Neutrophil (primary cell): ENCODE measurements around the gene DNAJC15.
A peak's percentile ranks its signal among the peaks of the same experiment; 100 is the strongest.

Source experiments
- H3K27ac ChIP-seq: fragments of 200-600 bp; sonication (generic); 2 replicates; pipeline ENCODE4 v1.5.1; 2016; ENCODE audit warnings: mild to moderate bottlenecking, moderate library complexity
- H3K27me3 ChIP-seq: fragments of 200-600 bp; sonication (generic); 2 replicates; pipeline ENCODE4 v1.6.0; 2016; ENCODE audit warnings: mild to moderate bottlenecking
- H3K36me3 ChIP-seq: fragments of 200-600 bp; sonication (generic); 2 replicates; pipeline ENCODE4 v1.5.1; 2017
- H3K4me1 ChIP-seq, 2 experiments: fragments of 200-600 bp in 1 of 2; sonication (generic) in 1 of 2; 1 replicate in 1 of 2; 2 replicates in 1 of 2; pipeline versions ENCODE4 v1.5.1 to v1.6.1; 2013 to 2016; ENCODE audit warnings: low read depth in 1 of 2, low read length in 1 of 2, mild to moderate bottlenecking in 1 of 2, moderate library complexity in 1 of 2; ENCODE audit not compliant: control insufficient read depth in 1 of 2, insufficient read depth in 1 of 2
- H3K4me3 ChIP-seq, 2 experiments: fragments of 200-600 bp in 1 of 2; sonication (generic) in 1 of 2; 1 replicate in 1 of 2; 2 replicates in 1 of 2; pipeline ENCODE4 v1.5.1; 2013 to 2016; ENCODE audit warnings: low read depth in 1 of 2, low read length in 1 of 2, mild to moderate bottlenecking in 1 of 2, moderate library complexity in 1 of 2
- H3K9me3 ChIP-seq: fragments of 200-600 bp; sonication (generic); 2 replicates; pipeline ENCODE4 v1.5.1; 2016
- TF ChIP-seq, protein P1 (sequence below): fragments of 200-600 bp; sonication (generic); IDR thresholded peaks from 2 replicates; pipeline ENCODE4 v1.5.1; 2016; ENCODE audit warnings: antibody characterized with exemption

DNAJC15 gene

DNA sequence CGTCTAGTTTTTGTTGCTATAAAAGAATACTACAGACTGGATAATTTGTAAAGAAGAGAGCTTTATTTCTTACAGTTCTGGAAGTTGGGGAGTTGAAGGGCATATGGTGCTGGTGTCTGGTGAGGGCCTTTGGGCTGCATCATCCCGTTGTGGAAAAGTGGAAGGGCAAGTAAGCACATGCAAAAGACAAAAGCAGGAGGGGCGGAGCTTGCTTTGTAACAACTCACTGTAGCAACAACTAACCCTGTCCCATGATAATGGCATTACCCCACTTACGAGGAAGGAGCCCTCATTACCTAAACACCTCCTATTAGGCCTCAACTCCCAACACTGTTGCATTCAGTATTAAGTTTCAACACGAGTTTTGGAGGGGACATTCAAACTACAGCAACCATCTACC, 7.2 kb upstream of the DNAJC15 start:
- TF ChIP-seq, protein P1, sequence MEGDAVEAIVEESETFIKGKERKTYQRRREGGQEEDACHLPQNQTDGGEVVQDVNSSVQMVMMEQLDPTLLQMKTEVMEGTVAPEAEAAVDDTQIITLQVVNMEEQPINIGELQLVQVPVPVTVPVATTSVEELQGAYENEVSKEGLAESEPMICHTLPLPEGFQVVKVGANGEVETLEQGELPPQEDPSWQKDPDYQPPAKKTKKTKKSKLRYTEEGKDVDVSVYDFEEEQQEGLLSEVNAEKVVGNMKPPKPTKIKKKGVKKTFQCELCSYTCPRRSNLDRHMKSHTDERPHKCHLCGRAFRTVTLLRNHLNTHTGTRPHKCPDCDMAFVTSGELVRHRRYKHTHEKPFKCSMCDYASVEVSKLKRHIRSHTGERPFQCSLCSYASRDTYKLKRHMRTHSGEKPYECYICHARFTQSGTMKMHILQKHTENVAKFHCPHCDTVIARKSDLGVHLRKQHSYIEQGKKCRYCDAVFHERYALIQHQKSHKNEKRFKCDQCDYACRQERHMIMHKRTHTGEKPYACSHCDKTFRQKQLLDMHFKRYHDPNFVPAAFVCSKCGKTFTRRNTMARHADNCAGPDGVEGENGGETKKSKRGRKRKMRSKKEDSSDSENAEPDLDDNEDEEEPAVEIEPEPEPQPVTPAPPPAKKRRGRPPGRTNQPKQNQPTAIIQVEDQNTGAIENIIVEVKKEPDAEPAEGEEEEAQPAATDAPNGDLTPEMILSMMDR: no peak
- H3K36me3 ChIP-seq: no peaks in the 10 kb centered on the region
- no peaks in the 10 kb centered on the region for H3K27me3 ChIP-seq
- no peaks in the 10 kb centered on the region for H3K4me1 ChIP-seq
- no peaks in the 10 kb centered on the region for H3K9me3 ChIP-seq
- no peak overlapping the region for H3K27ac ChIP-seq
- no peak overlapping the region for H3K4me3 ChIP-seq

- H3K36me3 ChIP-seq: no peaks in the 10 kb centered on the region
- TF ChIP-seq, protein P1: no peak
- no peak overlapping the region for H3K27ac ChIP-seq
- no peak overlapping the region for H3K4me3 ChIP-seq
- H3K9me3 ChIP-seq: no peaks in the 10 kb centered on the region
- H3K4me1 ChIP-seq: peaks cover 5 to 14% of the 10 kb centered on the region in 2 experiments
- peaks cover 10% of the 10 kb centered on the region for H3K27me3 ChIP-seq
Observed at GRCh38 chr13:43019811-43020210, 3.6 kb upstream of the DNAJC15 start.

DNA sequence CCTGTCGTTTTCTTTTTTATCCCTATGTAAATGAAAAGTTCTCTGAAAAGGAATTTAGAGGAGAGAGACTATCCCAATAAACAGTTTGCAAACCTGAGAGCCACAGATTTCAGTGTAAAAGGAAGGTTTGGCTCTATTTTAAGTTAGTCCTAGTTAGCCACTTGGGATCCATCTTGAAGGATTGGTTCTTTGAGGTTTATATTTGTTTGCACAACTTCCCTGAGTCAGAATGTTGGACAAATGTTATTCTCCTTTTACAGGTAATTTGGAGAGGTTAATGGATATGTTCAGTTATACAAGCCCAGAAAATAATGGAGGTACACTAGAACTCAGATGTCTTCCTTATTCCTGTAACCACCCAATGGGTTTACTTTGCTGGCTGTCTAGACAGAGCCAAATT, 2.6 kb upstream of the DNAJC15 start:
- TF ChIP-seq, protein P1: no peak

GRCh38 chr13:43021926-43022670, 1.3 kb upstream of the DNAJC15 start:
- Histone ChIP-seq H3K36me3 (no peaks in the 10 kb centered on the region), H3K4me1 (peaks cover 5 to 14% of the 10 kb centered on the region in 2 experiments), H3K4me3 (no peak overlapping the region), H3K27me3 (peaks cover 10% of the 10 kb centered on the region), H3K27ac (no peak overlapping the region), H3K9me3 (no peaks in the 10 kb centered on the region)
- TF ChIP-seq, protein P1: no peak

More for the DNA sequence above, 2.6 kb upstream of the DNAJC15 start:
- H3K4me1 ChIP-seq: peaks cover 5 to 14% of the 10 kb centered on the region in 2 experiments
- H3K27ac ChIP-seq: no peak overlapping the region
- H3K36me3 ChIP-seq: no peaks in the 10 kb centered on the region
- H3K4me3 ChIP-seq: no peak overlapping the region
- H3K9me3 ChIP-seq: no peaks in the 10 kb centered on the region
- H3K27me3 ChIP-seq: peaks cover 10% of the 10 kb centered on the region

DNA sequence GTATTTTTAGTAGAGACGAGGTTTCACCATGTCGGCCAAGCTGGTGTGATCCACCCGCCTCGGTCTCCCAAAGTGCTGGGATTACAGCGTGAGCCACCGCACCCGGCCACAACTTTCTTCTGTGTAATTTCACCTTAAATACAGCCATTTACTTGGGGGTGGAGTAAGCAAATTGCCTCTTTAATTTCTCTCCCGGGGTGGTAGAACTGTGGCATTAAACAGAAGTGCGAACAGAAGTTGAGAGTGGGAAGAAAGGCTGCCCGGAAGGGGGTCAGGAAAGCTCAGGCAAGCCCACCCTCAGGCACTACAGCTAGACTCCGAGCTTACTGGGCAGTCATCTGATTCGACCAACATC, 475 bp upstream of the DNAJC15 start:
- Histone ChIP-seq H3K9me3 (no peaks in the 10 kb centered on the region), H3K4me3 (peak overlapping the region; percentile 57 to 69), H3K27me3 (peaks cover 10% of the 10 kb centered on the region), H3K4me1 (peaks cover 5 to 14% of the 10 kb centered on the region in 2 experiments), H3K27ac (no peak overlapping the region), H3K36me3 (no peaks in the 10 kb centered on the region)
- TF ChIP-seq, protein P1: no peak
